Esophagus squamous epithelium (tissue), 4 donors: ENCODE measurements around the gene ALOX15B.

Source experiments
- POLR2A ChIP-seq, 4 donors: fragments of 450-650 bp; IDR thresholded peaks; one replicate each; pipeline ENCODE4 v1.6.1; 2017; ENCODE audit warnings: antibody characterized with exemption in 4 of 4, mild to moderate bottlenecking in 4 of 4, moderate library complexity in 3 of 4
- TF ChIP-seq, protein P1 (sequence below), 6 experiments: fragments of 450-650 bp in 4 of 6; fragments of 200-600 bp in 2 of 6; sonication (generic) in 2 of 6; IDR thresholded peaks; one replicate each; pipeline ENCODE4 v1.5.1; 2016 to 2019; ENCODE audit warnings: antibody characterized with exemption in 6 of 6, mild to moderate bottlenecking in 4 of 6, moderate library complexity in 4 of 6

GRCh38 chr17:8003594-8004181, 35.2 kb upstream of the ALOX15B start:
- TF ChIP-seq, protein P1, sequence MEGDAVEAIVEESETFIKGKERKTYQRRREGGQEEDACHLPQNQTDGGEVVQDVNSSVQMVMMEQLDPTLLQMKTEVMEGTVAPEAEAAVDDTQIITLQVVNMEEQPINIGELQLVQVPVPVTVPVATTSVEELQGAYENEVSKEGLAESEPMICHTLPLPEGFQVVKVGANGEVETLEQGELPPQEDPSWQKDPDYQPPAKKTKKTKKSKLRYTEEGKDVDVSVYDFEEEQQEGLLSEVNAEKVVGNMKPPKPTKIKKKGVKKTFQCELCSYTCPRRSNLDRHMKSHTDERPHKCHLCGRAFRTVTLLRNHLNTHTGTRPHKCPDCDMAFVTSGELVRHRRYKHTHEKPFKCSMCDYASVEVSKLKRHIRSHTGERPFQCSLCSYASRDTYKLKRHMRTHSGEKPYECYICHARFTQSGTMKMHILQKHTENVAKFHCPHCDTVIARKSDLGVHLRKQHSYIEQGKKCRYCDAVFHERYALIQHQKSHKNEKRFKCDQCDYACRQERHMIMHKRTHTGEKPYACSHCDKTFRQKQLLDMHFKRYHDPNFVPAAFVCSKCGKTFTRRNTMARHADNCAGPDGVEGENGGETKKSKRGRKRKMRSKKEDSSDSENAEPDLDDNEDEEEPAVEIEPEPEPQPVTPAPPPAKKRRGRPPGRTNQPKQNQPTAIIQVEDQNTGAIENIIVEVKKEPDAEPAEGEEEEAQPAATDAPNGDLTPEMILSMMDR (IDR thresholded peaks at IDR 0.05) = no peak
- TF ChIP-seq POLR2A (IDR thresholded peaks at IDR 0.05) = no peak
